KBM-7 (cell line): ENCODE measurements around the gene MAPK11.

Experiments used
- DNase-seq: peaks from one replicate; pipeline ENCODE4 v3.0.0-alpha.2; 2015
- in situ Hi-C: fragments of 300-500 bp; cut with MboI; formaldehyde crosslinking; loops from 2 replicates; pipeline ENCODE4 v1.14.3; 2020; ENCODE audit warnings: low sequenced_read_pairs, low pct_unique_long_range_greater_than_20kb, mixed read lengths

Gene MAPK11

GRCh38 chr22:50255099-50255498, 15.1 kb downstream of the MAPK11 start:
- in situ Hi-C loops = no loop called here
- no peak for DNase-seq

GRCh38 chr22:50253941-50254340, 16.2 kb downstream of the MAPK11 start:
- no peak for DNase-seq
- in situ Hi-C loops = no loop called here

GRCh38 chr22:50253046-50253915, 16.9 kb downstream of the MAPK11 start:
- DNase-seq = no peak
- in situ Hi-C loops = no loop called here

- in situ Hi-C loops = no loop called here
- DNase-seq = peak; percentile 75
Measured at GRCh38 chr22:50252082-50253045, 17.8 kb downstream of the MAPK11 start.

DNA sequence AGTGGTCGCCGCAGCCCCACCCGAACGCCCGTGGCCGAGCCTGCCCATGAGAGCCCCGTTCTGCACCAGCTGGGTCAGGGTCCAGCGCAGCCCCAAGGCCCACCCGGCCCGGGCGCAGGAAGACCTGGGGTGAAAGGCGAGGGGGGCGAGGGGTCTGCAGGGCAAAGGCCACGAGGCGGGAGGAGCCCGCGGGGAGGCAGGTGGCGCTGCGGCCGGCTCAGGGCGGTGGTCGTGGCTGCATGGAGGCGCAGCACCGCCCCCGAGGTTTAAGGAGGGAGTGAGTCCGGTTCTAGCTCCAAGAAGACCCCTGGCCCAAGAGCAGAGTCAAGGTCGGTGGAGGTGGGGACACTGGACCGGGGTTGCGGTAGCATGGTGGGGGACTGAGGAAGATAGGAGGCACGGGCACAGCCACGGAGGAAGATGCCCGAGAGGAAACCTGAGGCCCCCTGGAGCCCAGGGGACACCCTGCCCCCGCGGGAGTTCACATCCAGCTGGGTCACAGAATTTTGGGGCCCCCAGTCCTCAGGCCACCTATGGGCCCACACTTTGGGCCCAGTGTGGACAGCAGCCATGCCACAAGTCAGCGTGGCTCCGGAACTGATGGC, 18.6 kb downstream of the MAPK11 start:
- in situ Hi-C loops = no loop called here

GRCh38 chr22:50250555-50251476, 19.4 kb downstream of the MAPK11 start, which contains the start of gene HDAC10:
Gene HDAC10 (minus strand): TSS chr22:50251265. CDS start chr22:50251032, 233 bp downstream.
- peak; percentile 83 for DNase-seq
- in situ Hi-C loops = no loop called here

More for the DNA sequence above, 18.6 kb downstream of the MAPK11 start:
- DNase-seq = no peak

GRCh38 chr22:50250249-50250554, 20.0 kb downstream of the MAPK11 start:
- no peak for DNase-seq
- in situ Hi-C loops = no loop called here

DNA sequence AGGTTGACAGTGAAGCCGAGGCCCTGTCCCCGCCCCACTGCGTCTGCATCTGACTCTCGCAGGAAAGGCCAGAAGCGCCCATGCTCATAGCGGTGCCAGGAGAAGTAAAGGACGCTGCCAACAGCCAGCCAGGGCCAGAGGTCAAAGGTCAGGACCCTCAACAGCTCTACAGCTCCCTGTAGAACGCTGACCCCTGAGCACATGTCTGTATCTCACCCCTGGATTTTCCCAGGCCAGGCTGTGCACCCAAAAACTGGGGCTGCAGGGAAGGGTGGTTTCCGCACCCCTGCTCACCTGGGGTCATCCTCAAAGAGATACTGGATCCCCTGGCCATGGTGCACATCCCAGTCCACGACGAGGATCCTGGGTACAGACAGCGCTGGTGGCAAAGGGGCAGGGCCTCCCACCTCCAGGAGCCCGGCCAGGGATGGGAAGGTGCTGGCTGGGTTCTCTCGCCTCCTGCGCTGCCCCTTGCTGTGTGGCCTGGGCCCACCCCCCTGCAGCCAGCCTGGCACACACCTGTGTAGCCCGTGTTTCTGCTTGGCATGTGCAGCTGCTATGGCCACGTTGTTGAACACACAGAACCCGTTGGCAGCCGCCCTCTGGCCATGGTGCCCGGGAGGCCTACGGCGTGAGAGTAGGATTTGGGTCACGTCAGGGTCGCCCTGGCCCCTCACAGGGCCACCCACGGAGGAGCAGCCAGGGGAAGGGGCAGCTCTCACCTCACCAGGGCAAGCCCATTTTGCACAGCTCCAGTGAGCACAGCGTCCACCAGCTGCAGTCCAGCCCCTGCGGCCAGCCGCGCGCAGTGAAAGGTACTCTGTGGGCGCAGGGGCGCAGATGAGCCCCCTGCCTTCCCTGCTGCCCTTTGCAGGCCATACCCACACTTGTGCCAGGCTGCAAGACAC, 20.6 kb downstream of the MAPK11 start:
- no peak for DNase-seq
- in situ Hi-C loops = no loop called here

- in situ Hi-C loops = no loop called here
- no peak for DNase-seq
Measured at GRCh38 chr22:50248196-50249081, 21.7 kb downstream of the MAPK11 start.

- no peak for DNase-seq
- in situ Hi-C loops = no loop called here
Measured at GRCh38 chr22:50247748-50248147, 22.4 kb downstream of the MAPK11 start.

- DNase-seq = no peak
- in situ Hi-C loops = no loop called here
Measured at GRCh38 chr22:50246242-50247175, 23.7 kb downstream of the MAPK11 start.

- no peak for DNase-seq
- in situ Hi-C loops = no loop called here
Measured at GRCh38 chr22:50245214-50246072, 24.7 kb downstream of the MAPK11 start.

- in situ Hi-C loops = no loop called here
- DNase-seq = peak; percentile 91
Measured at GRCh38 chr22:50244420-50245213, 25.6 kb downstream of the MAPK11 start, which contains the start of gene TUBGCP6. Gene TUBGCP6 (minus strand): TSS chr22:50245023. CDS start chr22:50244459, 564 bp downstream.
